GM18951 (cell line): ENCODE data around the gene TAC3.
"Not testable (repeated sequence)": the region's sequence is repeated elsewhere in the genome, so short reads cannot be mapped to it uniquely, and the experiment has no call there.

Experiments used
- POLR2A ChIP-seq: IDR thresholded peaks from 4 replicates; pipeline ENCODE4 v1.6.1; 2011; ENCODE audit warnings: mild to moderate bottlenecking; ENCODE audit not compliant: insufficient read length, insufficient read depth; ENCODE audit errors: extremely low read depth
- in situ Hi-C: fragments of 300-500 bp; cut with MboI; formaldehyde crosslinking; loops from one replicate; pipeline ENCODE4 v1.12.0; 2022; ENCODE audit warnings: low sequenced_read_pairs, mixed read lengths, inconsistent platforms; ENCODE audit not compliant: unreplicated experiment

Gene TAC3

GRCh38 chr12:56980941-56981530, 35.3 kb downstream of the TAC3 start:
- no peak for TF ChIP-seq POLR2A
- in situ Hi-C loops = loop anchor here (25.0 kb wide), 1 partner anchor 469 kb away; the partner anchor contains the start of gene RBMS2

GRCh38 chr12:56980268-56980667, 36.1 kb downstream of the TAC3 start:
- in situ Hi-C loops = loop anchor here (25.0 kb wide), 1 partner anchor 468 kb away; the partner anchor contains the start of gene RBMS2
- TF ChIP-seq POLR2A = no peak

GRCh38 chr12:56979628-56980027, 36.7 kb downstream of the TAC3 start:
- no peak for TF ChIP-seq POLR2A
- in situ Hi-C loops = loop anchor here (25.0 kb wide), 1 partner anchor 467 kb away; the partner anchor contains the start of gene RBMS2

- in situ Hi-C loops = loop anchor here (25.0 kb wide), 1 partner anchor 466 kb away; the partner anchor contains the start of gene RBMS2
- no peak for TF ChIP-seq POLR2A
Measured at GRCh38 chr12:56978397-56979138, 37.8 kb downstream of the TAC3 start.

- in situ Hi-C loops = loop anchor here (25.0 kb wide), 1 partner anchor 465 kb away; the partner anchor contains the start of gene RBMS2
Measured at GRCh38 chr12:56977361-56977760, 39.0 kb downstream of the TAC3 start.

- in situ Hi-C loops = not testable (repeated sequence)
Measured at GRCh38 chr12:56974224-56974623, 42.1 kb downstream of the TAC3 start.

GRCh38 chr12:56968910-56969309, 47.4 kb downstream of the TAC3 start:
- in situ Hi-C loops = not testable (repeated sequence)

- in situ Hi-C loops = not testable (repeated sequence)
Measured at GRCh38 chr12:56965997-56966642, 50.2 kb downstream of the TAC3 start.

- in situ Hi-C loops = not testable (repeated sequence)
Measured at GRCh38 chr12:56965124-56965523, 51.2 kb downstream of the TAC3 start.

- in situ Hi-C loops = not testable (repeated sequence)
Measured at GRCh38 chr12:56963557-56963956, 52.8 kb downstream of the TAC3 start.

GRCh38 chr12:56962247-56962646, 54.1 kb downstream of the TAC3 start:
- in situ Hi-C loops = not testable (repeated sequence)
